ENCODE data around the gene ITM2A.

ITM2A gene

DNA sequence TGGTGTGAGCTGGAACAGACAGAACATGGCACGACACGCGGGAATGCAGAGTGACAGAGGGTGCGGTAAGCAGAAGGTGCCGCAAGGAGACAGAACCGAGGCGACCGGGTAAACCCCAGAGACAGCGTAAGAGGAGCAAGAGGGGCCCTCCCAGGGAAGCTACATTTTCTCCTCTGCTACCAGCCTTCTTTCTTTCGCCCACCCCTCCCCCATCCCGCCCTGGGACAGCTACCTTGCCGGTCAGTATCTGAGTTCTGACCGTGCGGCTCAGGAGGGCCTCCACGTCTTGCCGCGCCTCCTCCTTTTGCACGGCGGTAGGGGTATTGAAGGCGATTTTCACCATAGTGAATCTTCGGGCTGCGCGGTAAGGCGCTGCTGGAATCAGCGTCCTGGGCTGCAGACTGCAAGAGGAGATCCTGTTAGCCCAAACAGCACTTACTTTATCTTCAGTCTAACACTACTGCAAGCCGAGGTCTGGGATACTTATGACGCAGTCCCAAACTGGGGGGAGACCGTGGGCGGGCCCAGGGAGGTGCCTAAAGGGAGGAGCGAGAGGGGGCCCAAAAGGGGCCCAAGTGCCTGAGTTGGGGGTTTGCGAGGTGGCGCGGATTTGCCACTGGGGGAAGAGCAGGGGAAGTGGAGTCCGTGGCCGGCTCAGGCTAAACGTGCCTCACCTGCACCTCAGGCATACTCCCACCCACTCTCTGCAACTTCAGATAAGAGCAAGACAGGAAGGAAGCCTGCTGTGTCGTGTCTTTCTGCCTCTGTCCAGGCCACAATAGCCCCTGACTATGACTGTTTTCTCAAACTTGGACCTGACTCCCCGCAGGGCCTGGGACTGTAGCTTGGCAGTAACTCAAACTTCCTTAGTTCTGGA is at the start of gene ITM2A:
Gene ITM2A (minus strand): TSS at position 462 of the 877 bp plus-strand sequence. CDS start 119 bp downstream, at position 343.
- no peak for DNase-seq (ENCODE audit: low spot score)

DNA sequence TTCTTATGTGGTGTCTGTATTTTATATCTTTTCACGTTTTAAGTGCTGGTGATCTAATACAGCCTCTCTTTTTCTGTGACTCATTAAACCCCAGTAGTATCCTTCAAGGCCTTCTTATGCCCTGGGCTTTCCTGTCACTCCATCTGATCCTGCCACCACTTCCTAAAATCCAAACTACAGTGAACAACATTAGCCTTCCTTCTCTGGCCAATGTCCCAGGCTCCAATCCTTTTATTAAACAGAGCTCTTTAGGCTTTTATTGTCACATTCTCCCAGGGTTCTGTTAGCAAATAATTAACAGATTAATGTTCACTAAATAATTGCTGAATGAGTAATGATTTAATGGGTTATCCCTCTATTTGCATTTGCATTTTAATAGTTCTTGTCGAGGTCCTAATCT is 47.9 kb upstream of the ITM2A start:
- DNase-seq (ENCODE audit: low spot score) = no peak

DNA sequence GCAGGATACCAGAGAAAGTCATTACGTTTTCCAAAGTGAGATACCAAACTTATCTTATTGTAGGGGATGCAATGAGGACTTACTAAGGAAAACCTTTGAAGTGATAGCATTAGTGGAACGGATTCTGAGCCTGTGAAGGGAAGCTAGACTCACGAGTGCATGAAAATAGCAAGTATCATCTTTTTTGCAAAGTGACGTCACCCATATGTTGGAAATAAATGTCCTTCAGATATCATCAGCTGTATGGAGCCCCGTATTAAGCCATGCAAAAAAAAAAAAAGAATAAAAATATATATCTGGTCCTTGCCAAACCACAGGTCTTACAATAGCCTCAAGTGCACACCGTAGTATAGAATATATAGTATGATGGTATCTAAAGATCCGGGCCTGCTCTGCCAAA is 46.8 kb upstream of the ITM2A start:
- DNase-seq (ENCODE audit: low spot score) = no peak

DNA sequence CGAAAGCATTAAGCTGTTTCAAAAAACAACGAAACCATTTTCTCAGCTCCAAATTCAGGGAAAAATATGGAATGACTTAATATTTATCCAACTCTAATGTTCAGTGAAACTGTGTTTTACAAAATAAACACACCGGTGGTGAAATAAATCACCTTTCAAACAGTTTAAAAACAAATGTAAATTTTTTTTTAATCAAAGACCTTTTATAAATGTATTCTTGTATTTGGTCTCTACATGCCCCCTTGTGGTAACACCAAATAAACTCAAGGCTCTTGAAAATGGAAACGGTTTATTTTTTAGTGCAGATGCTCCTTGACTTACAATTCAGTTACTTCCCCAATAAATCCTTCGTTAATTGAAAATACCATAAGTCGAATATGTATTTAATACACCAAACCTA is 45.8 kb upstream of the ITM2A start:
- DNase-seq (ENCODE audit: low spot score) = peak; percentile 1

DNA sequence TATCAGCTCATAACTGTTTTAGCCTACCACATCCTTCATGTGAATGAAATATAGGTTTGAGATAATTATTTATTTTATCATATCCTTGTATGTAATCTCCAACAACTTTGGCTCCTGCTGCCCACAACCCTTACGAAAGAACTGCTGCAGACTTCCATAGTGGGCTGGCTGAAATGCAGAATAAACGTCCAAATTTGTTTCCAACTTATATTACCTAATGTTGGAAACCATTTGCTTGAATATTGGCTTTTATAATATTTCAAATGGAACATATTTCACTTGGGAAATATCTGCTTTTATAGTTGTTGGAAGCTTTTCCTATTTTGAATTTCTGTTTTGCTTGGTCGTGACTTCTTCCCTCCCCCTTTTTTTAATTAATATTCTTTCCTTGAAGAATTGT is 45.0 kb upstream of the ITM2A start:
- DNase-seq (ENCODE audit: low spot score) = no peak

DNA sequence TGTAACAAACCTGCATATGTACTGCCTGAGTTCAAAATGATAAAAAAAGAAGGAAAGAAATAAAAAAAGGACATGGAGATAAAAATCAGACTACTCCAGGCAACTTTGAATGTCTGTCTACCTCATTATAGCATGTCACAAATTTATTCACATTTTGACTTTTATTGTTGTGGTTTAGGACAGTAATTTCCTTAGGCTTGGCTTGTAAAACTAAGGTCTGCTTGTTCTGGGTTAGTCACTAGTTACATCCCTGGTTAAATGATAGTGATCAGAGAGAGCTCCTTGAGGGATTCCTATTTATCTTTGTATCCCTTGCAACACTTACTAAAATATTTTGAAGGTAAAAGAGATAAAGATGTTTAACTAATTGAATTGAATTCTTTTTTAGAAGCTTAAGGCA is 42.5 kb upstream of the ITM2A start:
- DNase-seq (ENCODE audit: low spot score) = no peak

DNA sequence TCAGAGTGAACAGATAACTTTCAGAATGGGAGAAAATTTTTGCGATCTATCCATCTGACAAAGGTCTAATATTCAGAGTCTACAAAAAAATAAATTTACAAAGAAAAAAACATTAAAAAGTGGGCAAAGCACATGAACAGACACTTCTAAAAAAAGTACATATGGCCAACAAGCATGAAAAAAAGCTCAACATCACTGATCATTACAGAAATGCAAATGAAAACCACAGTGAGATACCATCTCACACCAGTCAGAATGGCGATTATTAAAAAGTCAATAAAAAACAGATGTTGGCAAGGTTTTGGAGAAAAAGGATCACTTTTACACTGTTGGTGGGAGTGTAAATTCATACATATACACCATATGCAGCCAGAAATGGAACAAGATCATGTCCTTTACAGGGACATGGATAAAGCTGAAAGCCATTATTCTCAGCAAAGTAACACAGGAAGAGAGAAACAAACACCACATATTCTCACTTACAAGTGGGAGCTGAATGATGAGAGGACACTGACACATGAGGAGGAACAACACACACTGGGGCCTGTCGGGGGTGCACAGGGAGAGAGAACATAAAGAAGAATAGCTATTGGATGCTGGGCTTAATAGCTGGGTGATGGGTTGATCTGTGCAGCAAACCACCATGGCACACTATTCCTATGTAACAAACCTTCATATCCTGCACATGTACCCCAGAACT is 41.6 kb upstream of the ITM2A start:
- no peak for DNase-seq (ENCODE audit: low spot score)

DNA sequence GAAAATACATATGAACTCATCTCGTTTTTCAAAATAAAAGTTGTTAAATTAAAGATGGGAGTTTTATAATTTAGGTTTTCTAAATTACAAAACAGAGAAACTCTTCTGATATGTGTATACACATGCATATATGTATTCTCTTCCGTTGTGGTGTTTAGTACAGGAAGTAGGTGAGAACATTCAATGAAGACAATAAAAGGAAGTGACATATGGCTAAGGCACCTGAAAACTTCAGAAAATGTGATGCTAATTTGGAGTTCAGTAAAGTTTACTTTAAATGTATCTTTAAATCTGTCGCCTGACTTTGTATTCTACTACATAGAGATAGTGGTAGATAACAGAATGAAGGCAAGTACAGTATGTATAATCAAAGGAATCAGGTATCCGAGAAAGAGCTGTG is 33.5 kb upstream of the ITM2A start:
- no peak for DNase-seq (ENCODE audit: low spot score)

DNA sequence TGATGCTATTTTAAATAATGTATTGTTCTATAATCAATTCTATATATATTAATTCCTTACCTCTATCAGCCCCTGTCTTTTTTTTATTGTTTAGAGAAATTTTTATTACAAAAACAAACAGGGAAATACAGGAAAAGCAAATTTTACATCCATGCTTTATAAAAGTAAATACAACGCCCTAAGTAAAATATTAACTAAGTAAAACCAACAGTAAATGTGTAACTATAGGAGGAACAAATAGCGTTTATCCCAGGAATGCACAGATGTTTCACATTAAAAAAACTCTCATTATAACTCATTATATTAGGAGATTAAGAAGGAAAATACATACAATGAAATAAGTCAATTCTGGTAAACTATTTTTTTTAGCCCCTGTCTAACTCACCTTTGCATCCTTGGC is 8.2 kb upstream of the ITM2A start:
- DNase-seq (ENCODE audit: low spot score) = no peak

DNA sequence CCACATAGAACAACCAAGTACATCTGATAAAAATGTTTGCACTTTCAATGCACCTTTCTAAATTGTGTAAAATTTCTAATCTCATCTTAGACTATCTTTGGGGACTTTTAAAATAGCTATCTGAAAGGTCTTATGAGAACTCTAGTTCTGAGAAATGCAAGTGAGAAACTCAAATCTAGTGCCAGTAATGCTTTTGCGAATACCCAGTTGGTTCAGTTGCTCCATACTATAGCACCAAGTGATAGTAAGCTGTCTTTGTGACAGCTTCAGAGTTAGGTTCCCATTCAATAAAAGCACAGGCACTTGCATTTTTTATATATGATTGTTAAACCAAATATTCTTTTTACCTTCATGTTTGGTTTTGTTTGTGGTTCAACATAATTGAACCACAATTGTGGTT is 4.5 kb upstream of the ITM2A start:
- no peak for DNase-seq (ENCODE audit: low spot score)

DNA sequence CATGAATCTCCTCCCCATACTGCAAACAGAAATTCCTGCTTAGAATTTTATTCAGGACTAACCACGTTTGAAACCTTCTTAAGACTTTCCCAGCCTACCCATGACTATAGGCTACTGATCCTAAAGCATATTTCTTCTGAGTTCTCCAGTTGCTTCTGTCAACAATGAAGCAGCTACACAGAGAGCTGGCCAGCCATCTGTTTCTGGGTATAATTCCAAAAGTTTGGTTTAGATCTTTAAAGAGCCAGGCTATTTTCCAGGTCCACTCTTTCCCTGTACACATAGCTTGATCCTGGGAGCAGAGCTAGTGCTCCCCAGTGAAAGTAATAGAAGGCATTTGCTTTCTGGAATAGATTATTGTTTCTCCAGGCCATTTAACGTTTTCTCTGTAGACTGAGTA is 4.0 kb upstream of the ITM2A start:
- no peak for DNase-seq (ENCODE audit: low spot score)

DNA sequence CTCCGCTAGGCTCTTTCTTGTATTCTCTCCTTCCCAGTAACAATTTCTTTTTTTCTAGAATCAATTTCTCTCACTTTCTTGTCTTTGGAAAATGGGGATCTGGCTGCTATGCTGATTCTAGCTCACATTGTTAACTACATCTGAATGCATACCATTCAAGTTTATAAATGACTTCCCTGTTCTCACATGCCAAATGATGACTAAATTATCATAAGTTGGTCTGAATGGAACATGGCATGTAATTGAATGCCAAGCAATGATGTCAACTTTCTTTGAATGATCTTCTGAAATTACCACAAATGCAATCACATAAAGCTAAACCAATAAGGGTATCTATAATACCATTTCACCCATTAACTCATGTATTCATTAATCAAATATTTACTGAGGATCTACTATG is 2.7 kb upstream of the ITM2A start:
- no peak for DNase-seq (ENCODE audit: low spot score)

DNA sequence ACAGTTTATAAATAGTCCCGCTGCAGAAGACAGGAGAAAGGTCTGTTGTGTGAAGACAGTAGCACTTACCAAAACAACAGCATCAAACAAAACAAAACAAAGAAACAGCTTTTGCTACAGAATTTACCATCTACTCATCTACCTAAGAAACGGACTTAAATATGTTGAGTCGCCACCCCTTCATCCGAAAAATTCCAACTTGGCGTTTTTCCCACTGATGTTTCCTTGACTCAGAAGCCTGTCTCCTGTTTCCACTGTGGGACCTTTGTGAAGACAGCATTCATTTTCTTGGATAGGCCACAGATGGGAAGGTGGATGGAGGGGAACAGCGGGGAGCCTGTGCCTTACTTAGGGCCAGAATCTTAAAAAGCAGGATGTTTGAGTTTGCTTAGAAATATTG is 1.3 kb upstream of the ITM2A start:
- no peak for DNase-seq (ENCODE audit: low spot score)

DNA sequence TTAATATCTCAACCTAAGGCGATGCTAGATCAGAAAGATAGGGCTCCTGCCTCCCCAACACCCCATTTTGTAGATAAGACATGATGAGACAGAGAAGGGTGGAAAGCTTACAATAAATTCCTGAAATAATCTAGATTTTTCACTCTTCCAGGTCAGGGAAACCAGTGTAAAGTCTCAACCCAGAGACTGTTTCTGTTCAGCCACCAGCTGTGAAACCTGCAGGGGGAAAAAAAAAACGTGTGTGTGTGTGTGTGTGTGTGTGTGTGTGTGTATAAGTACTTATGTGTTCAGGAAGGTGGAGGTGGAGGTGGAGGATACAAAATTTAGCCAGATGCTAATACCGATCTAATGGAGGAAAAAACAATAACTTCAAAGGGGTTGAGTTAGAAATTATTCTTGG is 773 bp upstream of the ITM2A start:
- DNase-seq (ENCODE audit: low spot score) = no peak

DNA sequence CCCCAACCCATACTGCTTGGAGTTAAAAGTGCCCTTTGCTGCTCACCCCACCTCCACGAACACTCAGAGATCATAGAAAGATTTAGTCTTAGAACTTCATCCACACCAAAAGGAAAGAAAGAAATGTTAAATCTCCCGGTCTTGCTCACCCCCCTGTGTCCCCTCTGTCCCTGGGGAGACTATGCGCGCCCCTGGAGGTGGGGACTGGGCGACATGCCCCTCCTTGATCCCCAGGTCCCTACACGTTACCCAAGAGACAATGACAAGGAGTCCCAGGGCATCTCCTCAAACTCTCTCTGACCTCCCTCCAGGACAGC is 620 bp downstream of the ITM2A start:
- no peak for DNase-seq (ENCODE audit: low spot score)

DNA sequence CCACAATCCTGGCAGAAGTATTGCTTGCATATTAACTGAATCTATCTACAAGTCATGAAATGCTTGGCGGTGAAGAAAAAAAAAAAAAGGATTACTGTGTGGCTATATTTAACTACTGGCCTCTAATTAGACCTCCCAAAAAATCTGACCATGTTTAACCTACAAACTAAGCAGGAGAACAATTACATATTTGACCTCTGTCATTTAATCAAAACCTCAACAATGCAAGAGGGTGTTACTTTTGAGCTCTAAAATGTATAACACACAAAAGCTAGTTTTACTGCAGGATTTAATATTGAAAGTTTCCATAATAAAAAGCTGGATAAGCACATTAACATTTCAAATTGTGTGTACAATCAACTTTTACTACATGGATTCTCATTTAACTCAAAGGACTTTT is 1.5 kb downstream of the ITM2A start:
- no peak for DNase-seq (ENCODE audit: low spot score)

DNA sequence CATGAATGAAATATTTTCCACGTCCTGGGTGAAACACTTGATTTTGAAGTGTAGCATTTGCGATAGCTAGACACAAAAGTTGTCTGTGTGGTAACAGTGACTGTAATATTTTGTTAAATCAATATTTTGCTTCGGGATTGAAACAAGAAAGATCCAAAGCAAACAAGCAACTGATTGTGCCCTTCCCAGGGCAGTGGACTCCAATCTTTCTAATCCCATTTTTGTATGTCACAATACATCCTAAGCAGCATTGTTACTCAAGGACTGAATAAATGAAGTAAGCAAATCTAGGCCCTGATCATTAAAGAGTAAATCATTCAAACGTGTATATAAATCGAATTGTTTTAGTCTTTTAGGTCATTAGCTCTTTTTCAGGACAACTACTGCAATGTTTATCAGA is 2.8 kb downstream of the ITM2A start:
- no peak for DNase-seq (ENCODE audit: low spot score)

DNA sequence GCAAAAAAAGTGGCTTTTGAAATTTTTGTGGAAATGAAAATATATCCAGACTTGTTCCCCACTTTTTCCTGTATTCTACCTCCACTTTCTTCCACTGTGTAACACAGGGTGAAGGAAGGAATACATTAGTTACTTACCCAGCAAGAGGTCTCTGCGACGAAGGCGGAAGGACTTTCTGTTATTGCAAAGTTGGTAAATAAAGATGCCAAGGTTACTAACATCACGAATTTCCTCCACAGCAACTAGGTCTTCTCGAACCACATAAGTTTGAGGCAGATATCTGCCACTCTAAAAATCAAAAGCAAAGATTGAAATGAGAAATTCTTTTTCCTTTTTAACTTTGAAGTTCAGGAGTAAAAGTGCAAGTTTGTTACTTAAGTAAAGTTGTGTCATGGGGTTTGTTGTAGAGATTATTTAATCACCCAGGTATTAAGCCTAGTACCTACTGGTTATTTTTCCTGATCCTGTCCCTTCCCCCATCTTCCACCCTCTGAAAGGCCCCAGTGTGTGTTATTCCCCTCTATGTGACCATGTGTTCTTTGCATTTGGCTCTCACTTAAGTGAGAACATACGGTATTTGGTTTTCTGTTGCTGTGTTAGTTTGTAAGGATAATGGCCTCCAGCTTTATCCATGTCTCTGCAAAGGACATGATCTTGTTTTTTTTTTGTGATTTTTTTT is 5.8 kb downstream of the ITM2A start:
- DNase-seq (ENCODE audit: low spot score) = no peak

DNA sequence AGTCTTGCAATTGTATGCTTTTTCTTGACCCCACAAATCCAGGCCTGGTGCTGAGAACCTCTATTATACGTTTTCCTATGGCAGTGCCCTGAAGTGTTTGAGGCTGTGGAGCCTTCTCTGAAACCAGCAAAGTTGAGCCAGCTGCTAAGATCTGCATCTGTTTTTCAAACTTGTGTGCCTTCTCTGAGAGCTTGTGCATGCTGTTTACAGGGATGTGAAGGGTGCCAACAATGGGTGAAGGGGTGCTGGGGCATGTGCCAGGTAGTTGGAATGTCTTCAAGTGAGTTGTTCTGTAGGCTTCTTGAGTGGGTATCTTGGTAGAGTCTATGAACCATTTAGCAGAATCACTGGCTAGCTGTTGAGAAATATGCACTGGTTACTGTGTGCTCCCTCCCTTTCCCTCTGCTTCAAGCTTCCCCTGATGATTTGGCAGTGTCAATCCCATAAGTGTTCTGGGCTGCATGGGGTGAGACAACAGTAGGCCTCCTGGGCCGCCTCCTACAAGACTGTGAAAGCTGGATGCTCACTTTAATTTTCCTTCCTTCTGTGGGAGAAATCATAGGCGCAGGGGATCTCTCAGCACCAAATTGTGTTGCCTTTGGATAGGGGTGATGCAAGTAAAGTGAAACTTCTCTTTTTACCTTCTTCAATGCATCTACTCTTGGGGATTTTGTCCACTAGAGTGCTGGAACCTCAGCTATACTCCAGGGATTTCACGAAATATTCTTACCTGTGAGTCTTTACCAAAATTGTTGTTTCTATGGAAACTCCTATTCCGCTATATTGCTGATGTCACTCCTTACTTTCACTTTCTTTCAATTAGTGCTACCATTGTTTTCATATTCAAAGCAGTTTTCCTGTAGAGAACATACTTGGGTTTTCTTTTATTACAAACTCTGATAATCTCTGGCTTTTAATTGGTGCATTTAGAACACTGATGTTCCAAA is 30.0 kb downstream of the ITM2A start:
- DNase-seq (ENCODE audit: low spot score) = no peak

DNA sequence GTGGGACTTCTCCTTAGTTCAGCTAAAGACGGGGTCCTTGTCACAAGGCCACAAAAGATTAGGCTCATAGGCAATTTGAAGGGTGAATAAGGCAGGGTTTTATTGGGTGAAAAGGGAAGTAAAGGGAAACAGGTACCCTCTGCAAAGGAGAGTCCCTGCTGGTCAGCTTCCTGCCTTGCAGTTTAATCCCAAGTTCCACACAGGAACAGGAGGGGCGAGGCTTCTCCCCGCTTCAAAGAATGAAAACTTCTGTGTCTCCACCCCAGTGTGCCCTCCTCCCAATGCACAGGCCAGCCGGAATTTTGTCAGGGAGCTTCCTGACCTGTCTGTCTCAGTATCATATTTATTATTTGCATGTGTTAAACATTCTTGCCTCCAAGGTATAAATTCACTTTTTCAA is 37.1 kb downstream of the ITM2A start:
- no peak for DNase-seq (ENCODE audit: low spot score)

DNA sequence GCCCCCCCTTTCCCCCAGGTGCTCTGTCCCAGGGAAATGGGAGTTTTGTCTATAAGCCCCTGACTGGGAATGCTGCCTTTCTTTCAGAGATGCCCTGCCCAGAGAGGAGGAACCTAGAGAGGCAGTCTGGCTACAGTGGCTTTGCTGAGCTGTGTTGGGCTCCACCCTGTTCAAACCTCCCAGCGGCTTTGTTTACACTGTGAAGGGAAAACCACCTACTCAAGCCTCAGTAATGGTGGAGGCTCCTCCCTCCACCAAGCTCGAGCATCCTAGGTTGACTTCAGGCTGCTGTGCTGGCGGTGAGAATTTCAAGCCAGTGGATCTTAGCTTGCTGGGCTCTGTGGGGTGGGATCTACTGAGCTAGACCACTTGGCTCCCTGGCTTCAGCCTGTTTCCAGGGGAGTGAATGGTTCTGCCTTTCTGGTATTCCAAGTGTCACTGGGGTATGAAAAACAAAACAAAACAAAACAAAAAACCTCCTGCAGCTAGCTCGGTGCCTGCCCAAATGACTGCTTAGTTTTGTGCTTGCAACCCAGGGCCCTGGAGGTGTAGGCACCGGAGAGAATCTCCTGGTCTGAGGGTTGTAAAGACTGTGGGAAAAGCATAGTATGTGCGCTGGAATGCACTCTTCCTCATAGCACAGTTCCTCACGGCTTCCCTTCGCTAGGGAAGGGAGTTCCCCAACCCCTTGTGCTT is 41.7 kb downstream of the ITM2A start:
- no peak for DNase-seq (ENCODE audit: low spot score)
